Measurements from ENCODE around the gene RGMA.

Gene RGMA

DNA sequence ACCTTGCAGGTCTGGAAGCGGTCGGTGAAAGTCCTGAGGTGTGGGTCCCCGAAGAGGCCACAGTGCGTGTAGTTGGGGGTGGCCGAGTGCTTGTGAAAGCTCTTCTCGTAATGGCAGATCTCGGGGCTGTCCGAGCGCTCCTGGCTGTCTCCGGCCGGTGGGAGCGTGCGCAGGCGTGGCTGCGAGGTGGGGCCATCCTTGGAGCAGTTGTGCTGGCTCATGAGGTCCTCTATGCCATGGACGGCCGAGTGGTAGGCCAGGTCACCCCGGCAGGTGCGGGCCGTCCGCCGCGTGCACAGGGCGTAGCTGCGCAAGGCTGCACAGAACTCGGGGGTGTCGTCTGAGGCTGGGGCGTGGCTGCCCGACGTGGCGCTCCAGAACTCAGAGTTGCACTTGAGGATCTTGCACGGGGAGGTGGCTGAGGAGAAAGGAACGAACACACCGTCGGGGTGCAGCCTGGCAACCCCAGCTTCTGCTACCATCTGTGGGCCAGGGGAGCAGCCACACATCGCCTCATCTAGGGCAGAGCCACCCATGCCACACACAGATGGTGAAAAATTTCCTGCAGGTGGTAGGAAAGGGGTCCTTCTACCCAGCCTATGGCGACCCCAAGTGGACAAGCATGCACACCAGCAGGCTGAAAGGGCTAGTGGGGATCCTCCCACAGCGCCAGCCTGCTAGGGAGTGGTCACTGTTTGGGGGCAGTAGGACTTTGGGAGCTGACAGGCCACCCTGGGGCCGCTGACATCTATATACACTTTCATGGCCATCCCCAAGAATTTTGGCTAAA is 36.7 kb downstream of the RGMA start:
- no peak overlapping the region for H3K4me3 ChIP-seq (ENCODE audit: low read length)
- no peak for DNase-seq (ENCODE audit: low read depth, low spot score)

DNA sequence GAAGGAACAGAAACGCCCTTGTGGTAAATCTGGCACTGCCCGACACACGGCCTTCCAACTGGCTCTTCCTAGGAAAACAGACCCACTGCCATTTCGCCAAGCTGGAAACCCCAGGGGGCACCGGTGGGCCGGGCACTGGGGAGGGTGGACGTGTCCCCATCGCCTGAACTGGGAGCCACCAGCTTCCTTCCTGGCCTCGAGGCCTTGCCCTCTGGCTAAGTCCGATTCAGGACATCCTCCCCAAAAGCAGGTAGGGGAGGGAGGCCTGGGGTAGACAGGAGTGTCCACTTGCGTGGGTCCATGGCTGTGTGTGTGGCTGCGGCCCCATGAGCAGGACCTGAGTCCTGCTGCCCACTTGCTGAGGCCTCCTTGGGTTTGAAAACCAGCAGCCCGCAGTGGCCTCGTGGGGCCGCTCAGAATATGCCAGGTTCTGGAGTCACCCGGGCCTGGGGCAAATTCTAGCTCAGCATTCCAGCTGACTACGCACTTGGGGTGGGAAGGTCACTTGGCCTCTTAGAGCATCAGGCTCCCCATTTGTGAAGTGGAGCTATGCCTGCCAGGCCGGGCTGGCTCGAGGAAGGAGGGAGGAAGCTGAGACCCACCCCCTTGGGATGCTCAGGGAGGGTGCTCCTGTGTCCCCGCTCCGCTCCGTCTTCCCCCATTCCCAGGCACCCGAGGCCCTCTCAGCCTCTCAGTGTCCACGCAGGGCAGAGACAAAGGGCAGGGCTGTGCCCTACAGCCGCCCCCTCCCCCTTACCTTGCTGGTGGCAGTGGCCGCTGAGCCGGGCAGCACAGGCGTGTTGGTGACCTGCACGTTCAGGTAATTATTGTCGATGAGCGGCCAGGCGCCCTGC is 37.5 kb downstream of the RGMA start:
- no peak for DNase-seq (ENCODE audit: low read depth, low spot score)
- no peak overlapping the region for H3K4me3 ChIP-seq (ENCODE audit: low read length)

DNA sequence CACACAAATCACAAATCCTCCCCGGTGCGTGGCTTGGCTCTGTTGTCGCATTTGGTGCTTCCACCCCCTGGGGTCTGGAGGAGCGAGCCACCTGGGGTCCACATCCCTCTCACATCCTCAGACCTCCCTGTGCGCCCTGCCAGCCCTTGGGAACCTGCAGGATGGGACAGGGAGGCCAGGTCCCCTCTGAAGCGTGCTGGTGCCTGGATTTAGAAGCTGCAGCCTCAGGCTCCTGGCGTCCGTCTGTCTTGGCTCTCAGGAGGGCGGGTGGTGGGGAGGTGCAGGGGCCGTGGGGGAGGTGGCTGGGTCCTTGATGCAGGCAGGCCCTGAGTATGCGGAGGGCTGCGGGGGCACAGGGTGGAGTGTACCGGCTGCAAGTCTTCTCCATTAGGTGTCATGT is 38.4 kb downstream of the RGMA start:
- no peak for DNase-seq (ENCODE audit: low read depth, low spot score)
- H3K4me3 ChIP-seq (ENCODE audit: low read length) = no peak overlapping the region

DNA sequence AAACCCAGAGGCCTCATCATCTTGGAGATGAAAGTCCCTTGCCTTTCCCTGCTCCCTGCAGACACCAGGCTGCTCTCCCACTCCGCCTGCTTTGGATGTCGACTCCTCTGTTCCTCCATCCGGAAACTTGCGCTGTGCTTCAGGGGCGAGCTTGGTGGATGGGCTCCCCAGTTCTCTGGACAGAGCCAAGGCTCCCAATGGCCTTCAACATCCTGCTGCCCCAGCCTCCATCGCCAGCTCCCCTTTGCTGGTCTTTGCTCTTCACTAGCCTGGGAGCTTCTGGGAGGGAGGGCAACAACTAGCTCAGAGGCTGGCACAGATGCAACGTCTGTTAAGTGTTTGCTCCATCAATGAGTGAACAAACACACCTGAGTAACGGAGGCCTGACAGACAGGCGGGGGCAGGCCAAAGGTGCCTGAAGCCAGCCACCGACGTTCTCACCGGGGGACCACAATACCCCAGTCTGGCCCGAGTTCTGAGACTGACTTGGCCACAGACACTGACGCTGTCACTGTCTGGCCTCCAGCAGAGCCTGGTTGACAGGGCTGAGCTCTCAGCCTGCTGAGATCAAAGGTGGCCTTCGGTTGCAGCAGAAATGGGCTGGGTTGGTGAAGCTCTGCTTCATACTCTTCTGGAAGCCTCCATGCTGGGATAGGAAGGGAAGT is 39.0 kb downstream of the RGMA start:
- no peak for DNase-seq (ENCODE audit: low read depth, low spot score)
- no peak overlapping the region for H3K4me3 ChIP-seq (ENCODE audit: low read length)

DNA sequence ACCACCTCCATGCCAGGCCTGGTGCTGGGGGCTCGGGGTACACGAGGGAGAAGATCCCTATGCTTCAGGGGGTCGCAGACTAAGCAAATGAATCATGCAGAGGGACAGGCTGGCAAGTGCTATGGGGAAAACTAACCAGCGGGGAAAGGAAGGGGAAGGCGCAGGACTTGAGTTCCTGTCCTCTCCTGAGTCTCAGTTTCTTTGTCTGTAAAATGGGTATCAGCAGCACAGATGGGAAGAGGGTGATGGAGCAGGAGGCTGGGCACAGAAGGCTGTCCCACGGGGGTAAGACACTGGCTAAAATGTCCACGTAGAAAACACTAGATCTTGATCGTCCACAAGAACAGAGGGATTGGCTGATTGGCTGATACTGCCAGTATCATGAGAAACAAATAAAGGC is 39.8 kb downstream of the RGMA start:
- H3K4me3 ChIP-seq (ENCODE audit: low read length) = no peak overlapping the region
- no peak for DNase-seq (ENCODE audit: low read depth, low spot score)

DNA sequence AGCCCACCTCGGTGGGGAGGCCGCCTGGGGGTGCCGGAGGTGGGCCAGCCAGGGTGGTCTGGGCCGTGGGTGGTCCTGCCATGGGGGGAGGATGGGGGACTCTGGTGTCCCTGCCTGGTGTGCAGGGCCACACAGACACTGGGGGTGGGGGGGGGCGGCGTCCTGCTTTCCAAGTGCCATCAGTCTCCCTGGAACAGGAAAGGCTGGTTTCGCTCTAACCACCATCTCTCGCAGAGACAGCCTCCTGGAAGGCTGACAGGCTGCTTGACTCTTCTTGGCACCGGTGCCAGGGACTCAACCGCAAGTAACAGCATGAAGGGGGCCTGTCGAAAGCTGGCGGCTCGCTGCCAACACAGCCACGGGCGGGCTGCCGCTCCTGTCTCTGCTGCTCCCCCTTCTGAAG is 40.3 kb downstream of the RGMA start:
- DNase-seq (ENCODE audit: low read depth, low spot score) = peak; percentile 33
- no peak overlapping the region for H3K4me3 ChIP-seq (ENCODE audit: low read length)

DNA sequence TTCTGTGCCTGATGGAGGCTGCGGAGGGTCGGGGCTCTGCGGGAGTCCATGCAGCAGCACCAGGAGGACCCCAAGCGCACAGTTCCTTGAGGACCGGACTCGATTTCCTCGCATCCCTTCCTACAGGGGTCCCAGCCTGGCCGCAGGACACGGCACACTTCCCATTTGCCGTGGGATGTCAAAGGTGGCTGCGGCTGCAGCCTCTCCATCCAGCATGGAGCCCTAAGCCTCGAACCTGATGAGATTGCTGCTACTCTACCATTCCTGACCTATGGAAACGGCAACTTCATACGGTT is 40.6 kb downstream of the RGMA start:
- no peak overlapping the region for H3K4me3 ChIP-seq (ENCODE audit: low read length)
- no peak for DNase-seq (ENCODE audit: low read depth, low spot score)

DNA sequence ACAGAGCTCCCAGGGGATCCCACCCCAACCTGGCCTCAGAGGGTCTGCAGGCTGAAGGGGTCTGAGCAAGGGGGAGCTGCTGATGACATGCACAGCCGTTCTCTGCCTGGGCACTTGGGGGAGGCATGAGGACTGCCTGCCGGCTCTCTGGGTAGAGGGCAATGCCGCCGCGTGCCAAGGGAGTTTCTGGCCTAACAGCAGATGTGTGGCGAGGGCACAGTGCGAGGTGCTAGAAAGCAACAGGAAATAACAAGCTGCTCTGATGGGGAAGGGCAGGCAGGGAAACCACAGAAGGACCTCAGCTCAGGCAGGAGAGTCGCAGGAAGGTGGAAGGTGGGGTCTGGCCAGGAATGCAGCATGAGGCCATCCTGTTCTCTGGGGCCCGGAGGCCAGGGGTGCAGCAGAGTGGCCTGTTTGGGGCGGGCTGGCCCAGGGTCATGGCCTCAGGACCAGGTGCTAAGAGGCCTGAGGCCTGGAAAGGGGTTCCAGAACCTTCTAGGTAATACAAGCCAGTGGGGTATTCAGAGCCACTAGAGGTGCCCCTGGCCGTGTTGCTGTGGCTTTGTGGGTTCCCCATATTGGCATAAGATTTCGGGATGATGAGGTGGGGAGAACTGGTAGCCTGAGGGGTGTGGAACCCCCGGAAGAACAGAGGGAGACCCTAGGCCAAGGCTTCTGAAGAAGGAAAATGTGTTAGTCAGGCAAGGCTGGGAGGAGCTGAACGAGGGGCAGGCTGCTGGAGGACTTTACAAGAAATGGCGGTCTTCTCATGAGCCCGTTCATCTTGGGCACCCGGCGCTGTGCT is 41.2 kb downstream of the RGMA start:
- DNase-seq (ENCODE audit: low read depth, low spot score) = peak; percentile 26
- no peak overlapping the region for H3K4me3 ChIP-seq (ENCODE audit: low read length)

DNA sequence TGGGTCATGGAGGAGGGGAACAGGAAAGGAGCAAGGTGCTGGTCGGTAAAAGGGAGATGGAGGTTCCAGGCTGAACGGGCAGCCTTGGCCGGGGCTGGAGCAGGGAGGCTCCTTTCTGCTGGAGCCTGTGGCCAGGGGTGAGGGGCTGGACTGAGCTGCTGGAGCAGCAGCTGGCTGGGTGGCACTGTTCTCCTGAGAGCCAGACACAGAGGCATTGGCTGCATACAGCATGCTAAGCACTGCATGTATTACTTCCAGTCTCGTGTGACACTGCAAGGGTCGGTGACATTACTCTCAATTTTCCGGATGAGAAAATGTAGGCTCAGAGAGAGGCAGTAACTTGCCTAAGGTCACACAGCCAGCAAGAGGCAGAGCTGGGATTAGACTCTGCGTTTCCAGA is 42.3 kb downstream of the RGMA start:
- DNase-seq (ENCODE audit: low read depth, low spot score) = no peak

DNA sequence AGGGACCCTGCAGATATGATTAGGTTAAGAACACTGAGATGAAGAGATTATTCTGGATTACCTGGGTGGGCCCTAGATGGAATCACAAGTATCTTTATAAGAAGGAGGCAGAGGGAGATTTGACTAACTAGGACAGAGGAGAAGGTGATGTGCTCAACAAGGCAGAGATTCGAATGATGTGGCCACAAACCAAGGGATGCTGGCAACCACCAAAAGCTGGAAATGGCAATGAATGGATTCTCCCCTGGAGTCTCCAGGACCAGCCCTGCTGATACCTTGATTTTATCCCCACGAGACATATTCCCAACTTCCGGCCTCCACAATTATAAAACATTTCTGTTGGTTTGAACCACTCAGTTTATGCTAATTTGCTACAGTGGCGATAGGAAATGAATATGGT is 42.9 kb downstream of the RGMA start:
- no peak for DNase-seq (ENCODE audit: low read depth, low spot score)
- H3K4me3 ChIP-seq (ENCODE audit: low read length) = no peak overlapping the region

More for the DNA sequence above, 42.3 kb downstream of the RGMA start:
- H3K4me3 ChIP-seq (ENCODE audit: low read length) = no peak overlapping the region

DNA sequence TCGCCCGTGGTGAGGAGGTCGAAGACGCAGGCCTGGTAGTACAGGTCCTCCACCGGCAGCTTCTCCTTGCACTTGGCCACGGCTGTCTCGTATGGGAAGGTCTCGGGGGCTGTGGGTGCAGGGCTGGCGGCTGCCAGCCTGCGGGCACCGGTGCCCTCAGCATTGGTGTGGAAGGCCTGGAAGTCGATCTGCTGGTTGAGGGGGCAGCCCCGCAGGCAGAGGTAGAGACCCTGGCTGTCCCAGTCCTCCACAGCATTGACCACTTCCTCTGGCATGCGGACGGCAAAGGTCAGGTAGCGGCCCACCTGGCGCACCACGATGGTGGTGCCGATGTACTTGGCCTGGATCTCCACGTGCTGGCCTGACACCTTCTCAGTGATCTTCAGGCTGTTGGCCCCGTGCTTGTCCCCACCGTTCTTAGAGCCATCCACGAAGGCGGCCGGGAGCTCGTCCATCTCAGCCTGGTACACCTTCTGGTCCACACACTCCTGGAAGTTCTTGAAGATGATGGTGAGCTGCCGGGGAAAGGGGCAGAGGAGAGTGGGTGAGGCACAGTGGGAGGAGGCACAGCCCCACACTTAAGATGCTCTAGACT is 43.7 kb downstream of the RGMA start:
- DNase-seq (ENCODE audit: low read depth, low spot score) = no peak
- no peak overlapping the region for H3K4me3 ChIP-seq (ENCODE audit: low read length)

DNA sequence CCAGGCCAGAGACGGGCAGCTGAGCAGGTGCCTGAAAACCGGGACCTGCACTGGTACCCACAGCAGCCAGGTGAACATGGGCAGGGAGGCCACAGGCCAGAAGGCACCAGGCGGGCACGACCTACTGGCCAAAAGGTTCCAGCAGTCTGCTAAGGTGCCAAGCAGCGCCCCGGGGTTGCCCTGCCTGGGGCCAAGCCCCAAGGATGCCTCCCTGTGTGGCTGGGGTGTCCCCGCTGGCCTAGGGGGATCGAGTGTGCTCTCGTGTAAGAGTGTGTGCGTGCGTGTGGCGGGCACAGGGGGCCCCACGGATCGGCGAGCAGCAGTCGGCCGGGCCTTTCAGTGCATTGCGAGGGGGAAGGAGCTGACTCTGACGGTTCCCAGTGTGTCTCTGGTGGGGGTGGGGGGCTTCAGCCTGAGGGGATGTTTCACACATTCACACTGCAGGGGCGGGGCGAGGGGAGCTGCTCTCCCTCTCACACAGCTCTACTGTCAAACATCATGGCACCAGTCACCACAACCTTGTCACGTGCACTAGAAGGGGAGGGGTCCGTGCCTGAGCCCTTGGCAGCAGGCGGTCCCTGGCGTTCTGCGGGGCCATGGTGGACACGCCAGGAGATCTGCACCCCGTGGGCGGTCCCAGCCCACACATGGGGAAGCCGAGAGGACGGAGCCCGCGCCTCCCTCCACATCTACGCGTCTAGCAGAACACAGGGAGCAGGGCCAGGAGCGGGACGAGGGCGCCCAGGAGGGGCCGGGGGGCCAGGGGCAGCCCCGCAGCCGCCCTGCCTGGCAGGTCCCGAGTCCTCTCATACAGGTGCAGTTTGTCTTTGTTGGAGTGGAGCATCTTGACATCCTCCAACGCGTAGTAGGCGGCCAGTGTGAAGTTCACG is 44.5 kb downstream of the RGMA start:
- no peak for DNase-seq (ENCODE audit: low read depth, low spot score)
- no peak overlapping the region for H3K4me3 ChIP-seq (ENCODE audit: low read length)

DNA sequence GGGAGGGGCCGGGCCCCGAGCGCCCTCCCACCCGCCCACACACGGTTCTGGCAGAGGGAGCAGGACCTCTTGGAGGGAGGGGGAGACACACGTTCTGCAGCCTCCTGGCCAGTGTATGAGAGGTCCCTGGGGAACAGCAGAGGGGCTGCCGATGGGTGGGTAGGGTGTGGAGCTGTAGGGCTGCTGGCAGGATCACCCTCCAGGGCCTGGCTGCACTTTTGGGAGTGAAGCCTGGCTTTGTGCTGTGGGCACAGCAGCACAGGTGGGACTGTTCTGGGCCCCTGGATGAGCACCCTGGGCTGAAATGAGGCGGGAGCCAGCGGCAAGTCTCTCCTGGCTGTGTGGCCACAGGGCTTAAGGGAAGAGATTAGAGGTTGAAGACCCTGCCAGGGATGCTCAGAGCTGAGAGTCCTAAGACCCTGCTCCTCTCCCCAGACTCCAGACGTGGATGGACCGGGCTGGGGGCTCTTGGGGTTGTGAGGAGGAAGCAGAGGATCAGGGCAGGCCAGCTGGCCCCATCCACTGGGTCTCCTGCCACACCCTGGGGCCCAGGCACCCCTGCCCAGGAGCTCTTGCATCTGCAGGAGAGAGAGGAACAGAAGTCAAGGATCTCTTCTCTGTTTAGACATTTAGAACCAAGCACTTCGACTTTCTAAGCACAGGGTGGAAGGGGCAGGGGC is 45.2 kb downstream of the RGMA start:
- no peak overlapping the region for H3K4me3 ChIP-seq (ENCODE audit: low read length)
- DNase-seq (ENCODE audit: low read depth, low spot score) = no peak

DNA sequence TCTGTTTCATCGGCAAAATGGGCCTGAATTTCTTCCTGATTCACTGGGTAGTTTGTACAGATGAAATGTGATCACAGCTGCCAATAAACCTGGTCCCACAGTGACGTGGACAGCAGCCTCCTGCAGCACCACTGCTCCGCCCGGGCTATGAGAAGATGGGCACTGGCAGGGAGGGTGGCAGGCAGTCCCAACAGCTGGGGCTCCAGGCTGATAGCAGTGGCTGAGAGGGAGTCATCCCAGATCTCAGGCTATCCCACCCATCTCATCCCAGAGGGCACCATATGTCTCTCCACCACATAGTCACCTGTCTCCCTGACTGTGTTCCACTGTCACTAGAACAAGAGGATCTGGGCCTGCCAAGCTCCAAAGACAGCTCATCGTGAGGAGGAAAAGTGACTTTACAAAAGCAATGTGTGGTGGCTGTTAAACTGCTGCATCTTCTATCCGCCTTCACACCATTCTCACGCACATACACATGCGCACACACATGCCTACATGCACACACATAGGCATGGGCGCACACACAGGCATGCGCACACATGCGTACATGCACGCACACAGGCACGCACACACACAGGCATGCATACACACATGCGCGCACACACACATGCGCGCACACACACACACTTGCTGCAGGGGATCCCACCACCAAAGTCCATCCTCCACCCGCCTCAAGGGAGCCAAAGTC is 46.2 kb downstream of the RGMA start:
- no peak for DNase-seq (ENCODE audit: low read depth, low spot score)
- H3K4me3 ChIP-seq (ENCODE audit: low read length) = no peak overlapping the region

DNA sequence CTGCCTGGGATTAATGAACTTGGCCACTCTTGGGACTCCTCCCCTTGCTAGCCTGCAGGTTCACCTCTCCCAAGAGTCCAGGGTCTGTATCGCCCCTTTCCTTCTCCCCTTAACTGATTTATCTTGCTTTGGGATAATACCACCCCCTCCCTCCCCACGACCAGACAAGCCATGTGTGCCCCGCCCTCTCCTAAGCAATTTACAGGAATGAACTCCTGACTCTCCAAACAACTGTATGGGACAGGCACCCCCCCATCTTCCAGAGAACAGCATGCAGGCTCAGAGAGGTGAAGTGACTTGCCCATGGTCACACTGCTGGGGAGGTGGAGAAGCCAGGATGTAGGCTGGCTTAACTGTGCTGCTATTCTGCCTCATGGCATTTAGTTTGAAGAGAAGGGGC is 46.8 kb downstream of the RGMA start:
- DNase-seq (ENCODE audit: low read depth, low spot score) = no peak
- no peak overlapping the region for H3K4me3 ChIP-seq (ENCODE audit: low read length)

DNA sequence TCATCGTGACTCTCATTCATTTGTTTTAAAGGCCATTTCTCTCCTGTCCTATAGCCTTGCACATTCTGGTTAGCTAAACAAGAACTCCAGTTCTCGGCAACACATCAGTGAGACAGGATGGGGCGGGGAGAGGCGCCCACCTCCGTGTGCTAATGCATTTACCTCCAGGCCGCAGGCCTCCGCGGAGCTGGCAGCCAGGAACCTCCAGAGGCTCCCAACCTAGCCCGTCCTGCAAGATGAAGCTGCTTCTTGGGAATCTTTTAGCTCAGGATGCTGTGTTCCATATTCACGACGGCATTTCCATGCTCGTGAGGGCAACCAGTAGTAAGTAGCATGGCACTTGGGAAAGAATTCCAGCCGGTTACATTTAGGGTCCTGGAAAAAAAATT is 47.9 kb downstream of the RGMA start:
- no peak for DNase-seq (ENCODE audit: low read depth, low spot score)
- no peak overlapping the region for H3K4me3 ChIP-seq (ENCODE audit: low read length)
